Breast epithelium (tissue), 3 donors: Measurements from ENCODE around the gene MAPKAPK3.

Experiments used
- POLR2AphosphoS5 ChIP-seq, 3 donors: sonication (generic); formaldehyde crosslinking; IDR thresholded peaks; one replicate each; pipeline ENCODE4 v1.6.1; 2017; ENCODE audit warnings: antibody characterized with exemption in 3 of 3
- TF ChIP-seq, protein P1 (sequence below), 3 donors: fragments of 450-650 bp; IDR thresholded peaks; one replicate each; pipeline ENCODE4 v1.5.1; 2016 to 2017; ENCODE audit warnings: antibody characterized with exemption in 3 of 3, mild to moderate bottlenecking in 3 of 3, moderate library complexity in 3 of 3

DNA sequence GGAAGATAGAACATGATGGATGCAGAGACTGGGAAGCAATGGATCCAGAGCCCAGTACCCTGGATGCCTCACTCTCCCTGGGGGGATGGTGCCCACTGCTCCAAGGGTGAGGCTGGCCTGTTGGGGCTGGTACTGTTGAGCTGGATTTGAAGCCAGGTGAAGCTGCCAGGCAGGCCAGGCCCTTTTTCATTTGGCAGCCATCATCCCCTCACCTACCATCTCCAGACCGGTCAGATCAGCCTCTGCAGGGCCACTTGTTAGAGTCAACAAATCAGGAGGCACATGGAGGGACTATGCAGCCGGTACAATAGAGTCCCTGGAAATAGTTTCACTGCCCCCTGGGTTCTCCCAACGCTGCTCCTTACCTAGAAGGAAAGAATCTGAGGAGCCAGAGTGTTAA, 5.9 kb downstream of the MAPKAPK3 start:
- TF ChIP-seq, protein P1, sequence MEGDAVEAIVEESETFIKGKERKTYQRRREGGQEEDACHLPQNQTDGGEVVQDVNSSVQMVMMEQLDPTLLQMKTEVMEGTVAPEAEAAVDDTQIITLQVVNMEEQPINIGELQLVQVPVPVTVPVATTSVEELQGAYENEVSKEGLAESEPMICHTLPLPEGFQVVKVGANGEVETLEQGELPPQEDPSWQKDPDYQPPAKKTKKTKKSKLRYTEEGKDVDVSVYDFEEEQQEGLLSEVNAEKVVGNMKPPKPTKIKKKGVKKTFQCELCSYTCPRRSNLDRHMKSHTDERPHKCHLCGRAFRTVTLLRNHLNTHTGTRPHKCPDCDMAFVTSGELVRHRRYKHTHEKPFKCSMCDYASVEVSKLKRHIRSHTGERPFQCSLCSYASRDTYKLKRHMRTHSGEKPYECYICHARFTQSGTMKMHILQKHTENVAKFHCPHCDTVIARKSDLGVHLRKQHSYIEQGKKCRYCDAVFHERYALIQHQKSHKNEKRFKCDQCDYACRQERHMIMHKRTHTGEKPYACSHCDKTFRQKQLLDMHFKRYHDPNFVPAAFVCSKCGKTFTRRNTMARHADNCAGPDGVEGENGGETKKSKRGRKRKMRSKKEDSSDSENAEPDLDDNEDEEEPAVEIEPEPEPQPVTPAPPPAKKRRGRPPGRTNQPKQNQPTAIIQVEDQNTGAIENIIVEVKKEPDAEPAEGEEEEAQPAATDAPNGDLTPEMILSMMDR (IDR thresholded peaks at IDR 0.05): no peak
- TF ChIP-seq POLR2AphosphoS5 (IDR thresholded peaks at IDR 0.05): no peak
